ENCODE measurements around the gene ADCY1. TPM values are rescaled to one million over a fixed set of nuclear protein-coding genes. Genes with fewer than 3 reads are reported as not detected.
"Not testable (repeated sequence)": the region's sequence is repeated elsewhere in the genome, so short reads cannot be mapped to it uniquely, and the experiment has no call there.

ADCY1 gene
- total and polyA plus RNA-seq, 4 donors: 0.33 to 20.1 (median 4.1) TPM

GRCh38 chr7:45756757-45757156 is 182.6 kb downstream of the ADCY1 start:
- not testable (repeated sequence) for H3K4me3 ChIP-seq (ENCODE audit: low read depth in 1 of 3, low read length in 3 of 3); H3K27ac ChIP-seq (ENCODE audit: low read depth in 1 of 2, low read length in 2 of 2); H3K36me3 ChIP-seq (ENCODE audit: control insufficient read depth in 4 of 4, insufficient read depth in 3 of 4, low read depth in 1 of 4, low read length in 3 of 4); H3K9me3 ChIP-seq (ENCODE audit: control insufficient read depth in 4 of 4, low read length in 3 of 4); H3K4me1 ChIP-seq (ENCODE audit: control insufficient read depth in 4 of 4, insufficient read depth in 4 of 4, low read length in 3 of 4); H3K9ac ChIP-seq (ENCODE audit: low read depth in 1 of 2, low read length in 2 of 2); H3K27me3 ChIP-seq (ENCODE audit: control insufficient read depth in 4 of 4, insufficient read depth in 4 of 4, low read length in 3 of 4); DNase-seq (ENCODE audit: low spot score)
- WGBS: 85% methylated on average over 2 of the region's 2 CpGs
- TF ChIP-seq RAD21 (IDR thresholded peaks at IDR 0.05) (peak; percentile 43 to 57), CTCF (IDR thresholded peaks at IDR 0.05; ENCODE audit: low read depth, low read length, missing input control) (peak; percentile 22)

DNA sequence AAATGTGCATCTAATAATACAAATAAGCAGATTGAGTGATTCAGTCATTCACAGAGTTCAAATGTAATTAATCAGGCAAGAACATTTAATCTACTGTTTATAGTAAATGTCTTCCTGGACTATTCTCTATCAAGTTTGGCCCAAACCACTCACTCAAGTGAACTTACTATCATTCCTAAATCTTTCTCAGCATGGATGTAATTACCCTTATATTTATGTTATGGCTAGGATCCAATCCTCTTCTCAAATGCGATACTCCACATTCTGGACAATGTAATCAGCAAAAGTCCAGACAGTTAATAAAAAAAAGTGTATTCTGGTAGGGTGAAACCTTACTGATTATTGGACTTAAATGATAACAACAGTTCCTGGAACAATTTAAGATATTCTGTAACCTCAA is 185.3 kb downstream of the ADCY1 start:
- 90% methylated on average over 1 of the region's 1 CpG for WGBS
- H3K27me3 ChIP-seq (ENCODE audit: control insufficient read depth in 4 of 4, insufficient read depth in 4 of 4, low read length in 3 of 4); H3K4me3 ChIP-seq (ENCODE audit: low read depth in 1 of 3, low read length in 3 of 3); H3K9ac ChIP-seq (ENCODE audit: low read depth in 1 of 2, low read length in 2 of 2); H3K9me3 ChIP-seq (ENCODE audit: control insufficient read depth in 4 of 4, low read length in 3 of 4); H3K4me1 ChIP-seq (ENCODE audit: control insufficient read depth in 4 of 4, insufficient read depth in 4 of 4, low read length in 3 of 4); H3K36me3 ChIP-seq (ENCODE audit: control insufficient read depth in 4 of 4, insufficient read depth in 3 of 4, low read depth in 1 of 4, low read length in 3 of 4); DNase-seq (ENCODE audit: low spot score); H3K27ac ChIP-seq (ENCODE audit: low read depth in 1 of 2, low read length in 2 of 2): not testable (repeated sequence)

- WGBS: 94% methylated on average over 5 of the region's 5 CpGs
- DNase-seq (ENCODE audit: low spot score): not testable (repeated sequence)
Observed at GRCh38 chr7:45761545-45762205, 187.5 kb downstream of the ADCY1 start.

GRCh38 chr7:45762225-45762994 is 188.2 kb downstream of the ADCY1 start:
- not testable (repeated sequence) for H3K9ac ChIP-seq (ENCODE audit: low read depth in 1 of 2, low read length in 2 of 2); H3K4me3 ChIP-seq (ENCODE audit: low read depth in 1 of 3, low read length in 3 of 3); H3K36me3 ChIP-seq (ENCODE audit: control insufficient read depth in 4 of 4, insufficient read depth in 3 of 4, low read depth in 1 of 4, low read length in 3 of 4); H3K9me3 ChIP-seq (ENCODE audit: control insufficient read depth in 4 of 4, low read length in 3 of 4); H3K27ac ChIP-seq (ENCODE audit: low read depth in 1 of 2, low read length in 2 of 2); H3K4me1 ChIP-seq (ENCODE audit: control insufficient read depth in 4 of 4, insufficient read depth in 4 of 4, low read length in 3 of 4); H3K27me3 ChIP-seq (ENCODE audit: control insufficient read depth in 4 of 4, insufficient read depth in 4 of 4, low read length in 3 of 4); DNase-seq (ENCODE audit: low spot score)
- WGBS: 73% methylated on average over 3 of the region's 3 CpGs

More at GRCh38 chr7:45761545-45762205, 187.5 kb downstream of the ADCY1 start:
- not testable (repeated sequence) for H3K36me3 ChIP-seq (ENCODE audit: control insufficient read depth in 4 of 4, insufficient read depth in 3 of 4, low read depth in 1 of 4, low read length in 3 of 4); H3K27ac ChIP-seq (ENCODE audit: low read depth in 1 of 2, low read length in 2 of 2); H3K4me1 ChIP-seq (ENCODE audit: control insufficient read depth in 4 of 4, insufficient read depth in 4 of 4, low read length in 3 of 4); H3K27me3 ChIP-seq (ENCODE audit: control insufficient read depth in 4 of 4, insufficient read depth in 4 of 4, low read length in 3 of 4); H3K9ac ChIP-seq (ENCODE audit: low read depth in 1 of 2, low read length in 2 of 2); H3K4me3 ChIP-seq (ENCODE audit: low read depth in 1 of 3, low read length in 3 of 3); H3K9me3 ChIP-seq (ENCODE audit: control insufficient read depth in 4 of 4, low read length in 3 of 4)

Measured in liver (tissue), 9 donors.